ENCODE results near the gene HDAC8.
"Not testable (repeated sequence)": the region's sequence is repeated elsewhere in the genome, so short reads cannot be mapped to it uniquely, and the experiment has no call there.

The HDAC8 gene

DNA sequence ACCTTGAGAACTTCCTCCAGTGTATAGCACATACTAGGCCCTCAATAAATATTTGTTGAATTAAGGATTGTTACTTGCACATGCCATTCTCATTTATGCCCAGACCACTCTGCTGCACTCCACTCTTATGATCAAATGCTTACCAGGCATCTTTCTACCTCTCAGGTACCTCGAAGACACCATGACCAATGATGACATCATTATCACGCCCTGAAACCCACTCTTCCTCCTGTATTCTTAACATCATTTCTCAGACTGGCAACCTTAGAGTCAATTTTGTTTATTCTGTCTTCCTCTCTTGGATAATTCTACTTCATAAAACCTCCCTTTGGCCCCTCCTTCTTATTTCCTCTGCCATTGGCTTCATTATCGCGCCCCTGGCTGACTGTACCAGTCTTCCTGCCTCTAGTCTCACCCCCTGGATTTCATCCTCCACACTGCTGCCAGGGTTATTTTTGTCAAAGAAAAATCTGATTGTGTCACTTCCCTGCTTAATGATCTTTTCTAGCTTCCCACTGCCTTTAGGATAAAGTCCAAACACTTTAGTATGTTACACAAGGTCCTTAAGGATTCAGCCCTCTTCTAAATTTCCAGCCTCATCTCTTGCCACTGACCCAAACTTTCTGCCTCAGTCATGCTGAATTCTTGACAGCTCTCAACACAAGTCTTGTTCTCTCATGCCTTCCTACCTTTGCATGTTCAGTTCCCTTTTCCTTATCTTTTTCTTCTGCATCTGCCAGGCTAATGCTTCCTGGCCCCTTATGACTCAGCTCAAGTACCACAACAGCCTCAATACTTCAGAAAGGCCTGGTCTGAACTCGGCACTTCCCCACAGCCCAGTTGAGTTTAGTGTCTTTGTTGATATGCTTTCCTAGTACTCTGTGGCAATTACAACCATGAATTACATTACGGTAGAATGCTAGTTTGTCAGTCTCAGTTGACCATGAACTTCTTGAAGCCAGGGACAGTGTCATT, 45.8 kb downstream of the HDAC8 start:
- no peaks in the 10 kb centered on the region for H3K36me3 ChIP-seq
- H3K9me3 ChIP-seq (ENCODE audit: severe bottlenecking) = no peaks in the 10 kb centered on the region
- H3K27me3 ChIP-seq (ENCODE audit: insufficient read depth, low read depth, severe bottlenecking) = peaks cover 3% of the 10 kb centered on the region
- TF ChIP-seq, protein P1, sequence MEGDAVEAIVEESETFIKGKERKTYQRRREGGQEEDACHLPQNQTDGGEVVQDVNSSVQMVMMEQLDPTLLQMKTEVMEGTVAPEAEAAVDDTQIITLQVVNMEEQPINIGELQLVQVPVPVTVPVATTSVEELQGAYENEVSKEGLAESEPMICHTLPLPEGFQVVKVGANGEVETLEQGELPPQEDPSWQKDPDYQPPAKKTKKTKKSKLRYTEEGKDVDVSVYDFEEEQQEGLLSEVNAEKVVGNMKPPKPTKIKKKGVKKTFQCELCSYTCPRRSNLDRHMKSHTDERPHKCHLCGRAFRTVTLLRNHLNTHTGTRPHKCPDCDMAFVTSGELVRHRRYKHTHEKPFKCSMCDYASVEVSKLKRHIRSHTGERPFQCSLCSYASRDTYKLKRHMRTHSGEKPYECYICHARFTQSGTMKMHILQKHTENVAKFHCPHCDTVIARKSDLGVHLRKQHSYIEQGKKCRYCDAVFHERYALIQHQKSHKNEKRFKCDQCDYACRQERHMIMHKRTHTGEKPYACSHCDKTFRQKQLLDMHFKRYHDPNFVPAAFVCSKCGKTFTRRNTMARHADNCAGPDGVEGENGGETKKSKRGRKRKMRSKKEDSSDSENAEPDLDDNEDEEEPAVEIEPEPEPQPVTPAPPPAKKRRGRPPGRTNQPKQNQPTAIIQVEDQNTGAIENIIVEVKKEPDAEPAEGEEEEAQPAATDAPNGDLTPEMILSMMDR (IDR thresholded peaks at IDR 0.05; ENCODE audit: low read depth, low read length) = no peak
- H3K4me3 ChIP-seq (ENCODE audit: low read depth, low read length) = no peak overlapping the region
- no peak overlapping the region for H3K27ac ChIP-seq
- no peak for DNase-seq

DNA sequence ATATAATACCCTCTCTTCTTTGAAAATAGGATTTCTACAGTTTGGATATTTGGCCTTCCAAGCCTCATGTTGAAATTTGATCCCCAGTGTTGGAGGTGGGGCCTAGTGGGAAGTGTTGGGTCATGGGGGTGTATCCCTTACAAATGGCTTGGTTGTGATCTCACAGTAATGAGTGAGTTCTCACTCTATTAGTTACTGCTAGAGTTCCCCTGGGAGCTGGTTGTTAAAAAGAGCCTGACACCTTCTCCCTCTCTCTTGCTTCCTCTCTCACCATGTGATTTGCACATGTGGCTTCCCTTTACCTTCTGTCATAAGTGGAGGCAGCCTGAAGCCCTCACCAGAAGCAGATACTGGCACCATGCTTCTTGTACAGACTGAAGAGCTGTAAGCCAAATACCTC, 73.9 kb downstream of the HDAC8 start:
- DNase-seq = no peak
- Histone ChIP-seq H3K4me3 (ENCODE audit: low read depth, low read length) (no peak overlapping the region), H3K36me3 (no peaks in the 10 kb centered on the region), H3K27ac (no peak overlapping the region), H3K27me3 (ENCODE audit: insufficient read depth, low read depth, severe bottlenecking) (no peaks in the 10 kb centered on the region), H3K9me3 (ENCODE audit: severe bottlenecking) (no peaks in the 10 kb centered on the region)
- TF ChIP-seq, protein P1 (IDR thresholded peaks at IDR 0.05; ENCODE audit: low read depth, low read length) = no peak

DNA sequence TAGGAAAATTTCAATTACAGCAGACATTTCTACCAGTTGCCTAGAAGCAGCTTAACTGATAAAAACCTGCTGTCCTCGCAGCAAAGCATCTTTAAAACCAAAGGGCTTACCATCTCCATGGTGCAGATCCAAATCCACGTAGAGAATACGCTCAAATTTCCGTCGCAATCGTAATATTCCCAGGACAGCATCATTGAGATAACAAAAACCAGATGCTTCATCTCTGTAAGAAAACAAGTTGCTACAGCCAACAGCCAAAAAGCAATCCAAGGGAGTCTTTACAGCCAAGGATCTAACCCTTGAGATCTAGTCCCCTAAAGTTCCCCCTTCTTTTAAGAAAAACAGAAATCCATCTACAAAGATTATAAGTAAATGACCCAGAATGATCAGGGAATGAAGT, 77.6 kb downstream of the HDAC8 start:
- no peaks in the 10 kb centered on the region; the same call in 1 of the 2 replicates for H3K36me3 ChIP-seq
- TF ChIP-seq, protein P1 (IDR thresholded peaks at IDR 0.05; ENCODE audit: low read depth, low read length) = no peak

DNA sequence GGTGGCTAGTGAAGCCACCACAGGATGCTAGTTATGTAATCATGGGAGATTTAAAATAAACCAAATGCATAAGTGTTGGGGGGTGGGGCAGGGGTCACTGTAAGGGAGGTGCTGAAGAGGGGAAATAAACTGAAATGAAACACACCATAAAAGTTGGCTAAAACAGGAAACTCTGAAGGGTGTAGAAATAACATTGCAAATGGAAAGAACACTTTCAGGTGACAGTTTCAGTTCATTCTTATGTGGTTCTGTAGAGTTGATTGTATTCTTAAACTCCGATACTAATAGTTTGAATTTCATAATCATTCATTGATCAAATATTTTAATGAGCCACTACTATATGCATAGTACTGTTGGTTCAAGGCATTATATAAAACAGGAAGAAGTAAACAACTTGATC, 80.1 kb downstream of the HDAC8 start:
- Histone ChIP-seq H3K36me3 (no peaks in the 10 kb centered on the region; the same call in 1 of the 2 replicates), H3K9me3 (ENCODE audit: severe bottlenecking) (no peaks in the 10 kb centered on the region), H3K27me3 (ENCODE audit: insufficient read depth, low read depth, severe bottlenecking) (no peaks in the 10 kb centered on the region), H3K4me3 (ENCODE audit: low read depth, low read length) (no peak overlapping the region), H3K27ac (no peak overlapping the region)
- DNase-seq = no peak
- TF ChIP-seq, protein P1 (IDR thresholded peaks at IDR 0.05; ENCODE audit: low read depth, low read length) = no peak

More for the DNA sequence above, 77.6 kb downstream of the HDAC8 start:
- Histone ChIP-seq H3K4me3 (ENCODE audit: low read depth, low read length) (no peak overlapping the region), H3K9me3 (ENCODE audit: severe bottlenecking) (no peaks in the 10 kb centered on the region), H3K27me3 (ENCODE audit: insufficient read depth, low read depth, severe bottlenecking) (no peaks in the 10 kb centered on the region), H3K27ac (no peak overlapping the region)
- no peak for DNase-seq

DNA sequence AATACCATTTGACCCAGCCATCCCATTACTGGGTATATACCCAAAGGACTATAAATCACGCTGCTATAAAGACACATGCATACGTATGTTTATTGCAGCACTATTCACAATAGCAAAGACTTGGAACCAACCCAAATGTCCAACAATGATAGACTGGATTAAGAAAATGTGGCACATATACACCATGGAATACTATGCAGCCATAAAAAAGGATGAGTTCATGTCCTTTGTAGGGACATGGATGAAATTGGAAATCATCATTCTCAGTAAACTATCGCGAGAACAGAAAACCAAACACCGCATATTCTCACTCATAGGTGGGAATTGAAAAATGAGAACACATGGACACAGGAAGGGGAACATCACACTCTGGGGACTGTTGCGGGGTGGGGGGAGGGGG, 82.4 kb downstream of the HDAC8 start:
- H3K36me3 ChIP-seq; H3K9me3 ChIP-seq (ENCODE audit: severe bottlenecking); H3K4me3 ChIP-seq (ENCODE audit: low read depth, low read length); H3K27ac ChIP-seq; DNase-seq; H3K27me3 ChIP-seq (ENCODE audit: insufficient read depth, low read depth, severe bottlenecking): not testable (repeated sequence)

DNA sequence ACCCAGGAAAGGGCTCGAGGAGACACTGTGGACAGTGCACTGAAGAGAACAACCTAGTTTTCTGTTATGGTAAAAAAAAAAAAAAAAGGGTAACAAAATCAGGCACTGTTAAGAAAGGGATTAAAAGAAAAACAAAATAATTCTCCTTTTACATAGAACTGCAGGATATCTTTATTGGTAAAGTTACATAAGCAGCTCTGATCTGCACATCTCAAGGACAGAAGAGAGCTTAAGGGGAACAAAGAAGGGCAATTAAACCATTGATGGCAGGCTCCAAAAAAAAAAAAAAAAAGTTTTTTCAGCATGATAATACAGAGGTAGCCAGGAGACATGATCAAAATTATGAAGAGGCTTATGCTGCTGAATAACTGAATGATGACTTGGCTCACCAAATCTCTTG, 85.0 kb downstream of the HDAC8 start:
- Histone ChIP-seq H3K27ac (no peak overlapping the region), H3K4me3 (ENCODE audit: low read depth, low read length) (no peak overlapping the region), H3K27me3 (ENCODE audit: insufficient read depth, low read depth, severe bottlenecking) (no peaks in the 10 kb centered on the region), H3K36me3 (no peaks in the 10 kb centered on the region; the same call in 1 of the 2 replicates), H3K9me3 (ENCODE audit: severe bottlenecking) (no peaks in the 10 kb centered on the region)
- TF ChIP-seq, protein P1 (IDR thresholded peaks at IDR 0.05; ENCODE audit: low read depth, low read length) = no peak
- no peak for DNase-seq

Data from WERI-Rb-1 (cell line).